ENCODE results near the gene MAPK8IP1. TPM values are rescaled to one million over a fixed set of nuclear protein-coding genes. Genes with fewer than 3 reads are reported as not detected.

The MAPK8IP1 gene
- total and polyA plus RNA-seq, 2 donors (not counting 3 experiments of a cell fraction or from before 2014, with no cell fraction given) = 4.1 to 4.8 TPM

GRCh38 chr11:45907911-45908370, 22.5 kb downstream of the MAPK8IP1 start:
- no peak overlapping the region for H3K4me3 ChIP-seq (replicated peaks in 1 of 3; ENCODE audit: insufficient read depth in 1 of 3, low read depth in 1 of 3, low read length in 3 of 3)
- peaks cover 0 to 23% of the 10 kb centered on the region in 2 experiments for H3K36me3 ChIP-seq (ENCODE audit: control insufficient read depth in 2 of 2, extremely low read depth in 1 of 2, insufficient read depth in 2 of 2, low read length in 2 of 2)
- dilution Hi-C loops (cut with MboI; ENCODE audit: extremely low pct_ligation_motif_present, low sequenced_read_pairs) (no loop called here), intact Hi-C loops (cut with micrococcal nuclease) (no loop called here)
- no TSS peak for BruUV-seq (replicated peaks)
- no peak overlapping the region for H3K4me2 ChIP-seq (ENCODE audit: insufficient read depth, low read length)
- ChIA-PET POLR2A (no interaction called here), CTCF (interaction anchor here (1.0 kb wide), 1 partner anchor 10 kb away, joined by 3 read pairs; no protein-coding TSS in a partner anchor)
- TF ChIP-seq MYC (IDR thresholded peaks at IDR 0.05; ENCODE audit: low read depth, low read length) (no peak), FOS (IDR thresholded peaks at IDR 0.05; ENCODE audit: borderline replicate concordance, insufficient read depth, low read length) (no peak), POLR2A (IDR thresholded peaks at IDR 0.05; ENCODE audit: low read depth, low read length) (no peak), MAX (IDR thresholded peaks at IDR 0.05; ENCODE audit: insufficient read depth, insufficient read length) (no peak), GATA2 (IDR thresholded peaks at IDR 0.05; ENCODE audit: insufficient read depth, insufficient read length, low read depth, low read length) (no peak), JUN (IDR thresholded peaks at IDR 0.05; ENCODE audit: borderline replicate concordance, insufficient read depth, insufficient read length, low read depth) (no peak), POLR2AphosphoS5 (IDR thresholded peaks at IDR 0.05; ENCODE audit: insufficient read depth, low read depth, low read length) (no peak), CTCF (IDR thresholded peaks at IDR 0.05; ENCODE audit: extremely low read depth in 1 of 2, insufficient read depth in 1 of 2, low read depth in 1 of 2, low read length in 2 of 2) (no peak), EZH2 (IDR thresholded peaks at IDR 0.05; ENCODE audit: borderline replicate concordance, low read depth, low read length, severe bottlenecking) (no peak)
- no peak overlapping the region for H3K9ac ChIP-seq (replicated peaks; ENCODE audit: extremely low read depth, insufficient read depth, low read length)
- no peaks in the 10 kb centered on the region for H3K9me3 ChIP-seq (replicated peaks; ENCODE audit: control insufficient read depth, insufficient read depth, low read length)
- no peaks in the 10 kb centered on the region for H3K9me1 ChIP-seq (replicated peaks; ENCODE audit: control insufficient read depth, extremely low read depth, insufficient read depth, low read length)
- no peaks in the 10 kb centered on the region for H3K27me3 ChIP-seq (ENCODE audit: control insufficient read depth in 2 of 2, insufficient read depth in 2 of 2, low read length in 2 of 2)
- H3K4me1 ChIP-seq (ENCODE audit: control insufficient read depth, extremely low read depth, insufficient read depth, low read length) = no peaks in the 10 kb centered on the region
- H3K79me2 ChIP-seq (ENCODE audit: control insufficient read depth, insufficient read depth, low read length) = no peaks in the 10 kb centered on the region
- H4K20me1 ChIP-seq (replicated peaks; ENCODE audit: control insufficient read depth, extremely low read depth, insufficient read depth, low read length) = no peaks in the 10 kb centered on the region
- FAIRE-seq = no peak
- H3K27ac ChIP-seq (ENCODE audit: insufficient read depth, low read depth, low read length) = no peak overlapping the region
- H2AFZ ChIP-seq (ENCODE audit: low read depth, low read length) = no peak overlapping the region
- DNase-seq (ENCODE audit: low read depth, low spot score) = no peak
